Stimulated activated naive CD8-positive, alpha-beta T cell treated with anti-CD3 and anti-CD28 coated beads, Interleukin-15, amount 100 ng/mL, for 72 hours (primary cell): Measurements from ENCODE around the gene RHBDL1.

Experiments
- ATAC-seq: fragments of 150-1000 bp; cut with Tn5 transposase; 2 replicates; pipeline ENCODE4 v1.10.0; 2021; ENCODE audit warnings: mild to moderate bottlenecking, moderate library complexity
- DNase-seq, 2 donors: peaks; one replicate each; pipeline ENCODE4 v3.0.0; 2021 to 2022
- H3K27ac Mint-ChIP-seq, 2 donors: one replicate each; pipeline ENCODE4 v1.8.0; 2022; ENCODE audit warnings: mild to moderate bottlenecking in 2 of 2, mixed read lengths in 2 of 2, moderate library complexity in 2 of 2
- H3K27me3 Mint-ChIP-seq: one replicate; pipeline ENCODE4 v1.8.0; 2022; ENCODE audit warnings: mixed read lengths
- H3K4me1 Mint-ChIP-seq: one replicate; pipeline ENCODE4 v1.8.0; 2022; ENCODE audit warnings: mild to moderate bottlenecking, mixed read lengths
- H3K4me3 Mint-ChIP-seq, 2 donors: one replicate each; pipeline ENCODE4 v1.8.0; 2022; ENCODE audit warnings: mild to moderate bottlenecking in 2 of 2, mixed read lengths in 2 of 2, moderate library complexity in 1 of 2
- H3K9me3 Mint-ChIP-seq, 2 donors: one replicate each; pipeline ENCODE4 v1.8.0; 2022; ENCODE audit warnings: mixed read lengths in 2 of 2

Gene RHBDL1

DNA sequence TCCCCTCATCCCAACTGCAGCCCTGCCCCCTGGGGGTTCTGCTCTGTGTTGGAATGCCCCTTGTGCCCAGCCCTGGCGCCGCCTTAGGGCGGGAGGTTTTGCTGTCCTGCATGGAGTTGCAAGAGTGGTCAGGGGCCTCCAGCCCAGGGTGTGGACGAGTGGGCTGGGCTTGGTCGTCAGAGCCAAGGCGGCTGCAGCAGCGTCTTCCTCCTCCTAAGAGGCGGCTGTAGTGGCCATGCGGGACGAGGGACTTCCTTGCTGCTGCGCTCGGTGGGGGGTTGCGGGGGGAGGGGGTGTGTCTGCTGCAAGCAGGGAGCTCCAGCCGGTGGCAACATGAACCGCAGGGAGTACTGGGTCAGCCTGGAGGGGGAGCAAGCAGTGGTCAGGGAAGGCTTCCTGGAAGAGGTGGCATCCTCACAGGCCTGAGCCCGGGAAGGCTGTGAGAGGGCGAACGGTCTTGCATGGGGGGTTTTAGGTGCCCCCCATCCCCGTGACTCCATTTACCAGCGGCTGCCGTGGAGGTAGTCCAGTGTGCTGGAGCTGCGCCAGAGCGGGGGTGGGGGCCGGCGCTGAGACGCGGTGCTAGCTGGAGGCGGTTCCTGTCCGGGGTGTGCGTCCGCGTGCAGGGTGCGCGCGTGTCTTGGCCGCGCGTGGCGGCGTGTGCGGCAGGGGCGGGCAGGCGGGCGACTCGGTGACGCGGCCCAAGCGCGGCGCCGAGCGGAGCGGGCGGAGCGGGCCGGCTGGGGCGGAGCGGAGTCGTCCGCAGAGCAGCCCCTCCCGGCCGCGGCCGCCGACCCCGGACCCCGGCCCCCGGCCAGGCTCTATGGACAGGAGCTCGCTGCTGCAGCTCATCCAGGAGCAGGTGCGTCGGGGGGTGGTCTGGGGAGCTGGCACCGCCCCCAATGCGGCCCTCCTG lies at the start of gene RHBDL1:
TSS of gene RHBDL1 (plus strand) at position 704 of the 916 bp plus-strand sequence. CDS start at position 824, 120 bp downstream.
- H3K4me3 Mint-ChIP-seq, result peak within 1 kb of the TSS; percentile 15 to 61
- H3K27me3 Mint-ChIP-seq, result peaks cover 19% of the 10 kb centered on the region
- H3K27ac Mint-ChIP-seq, result no peak within 1 kb of the TSS
- no peaks in the 10 kb centered on the region for H3K9me3 Mint-ChIP-seq
- peaks cover 20% of the 10 kb centered on the region for H3K4me1 Mint-ChIP-seq
- ATAC-seq, result no peak
- DNase-seq, result no peak

DNA sequence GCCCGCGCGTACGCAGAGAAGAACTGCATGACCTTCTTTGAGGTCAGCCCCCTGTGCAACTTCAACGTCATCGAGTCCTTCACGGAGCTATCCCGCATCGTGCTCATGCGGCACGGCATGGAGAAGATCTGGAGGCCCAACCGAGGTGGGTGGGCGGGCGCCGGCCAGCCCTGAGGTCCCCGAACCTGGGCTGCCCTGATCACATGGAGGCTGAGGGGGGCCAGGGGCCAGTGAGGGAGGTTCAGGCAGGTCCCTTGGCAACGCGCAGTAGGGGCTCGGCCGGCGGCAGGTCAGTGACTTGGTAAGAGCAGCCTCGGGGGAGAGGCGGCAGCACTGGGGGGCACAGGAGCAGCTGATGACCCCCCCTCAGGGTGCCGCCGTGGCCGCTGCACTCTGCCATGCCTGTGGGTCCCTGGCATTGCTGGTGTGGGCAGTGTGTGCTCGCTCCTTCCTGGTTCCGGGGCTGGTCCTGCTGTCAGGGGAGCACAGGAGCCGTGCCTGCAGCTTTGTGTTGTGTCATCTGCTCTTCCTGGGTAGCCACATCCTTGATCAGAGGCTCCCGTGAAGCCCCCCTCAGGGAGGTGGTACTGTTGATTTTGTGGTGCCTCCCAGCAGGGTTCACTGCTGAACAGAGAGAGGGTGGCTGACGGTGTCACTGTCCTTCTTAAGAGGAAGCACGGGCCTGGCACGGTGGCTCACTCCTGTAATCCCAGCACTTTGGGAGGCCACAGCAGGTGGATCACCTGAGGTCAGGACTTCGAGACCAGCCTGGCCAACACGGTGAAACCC lies 49.3 kb upstream of the RHBDL1 start:
- Mint-ChIP-seq H3K27ac (no peak overlapping the region), H3K4me1 (peaks cover 5% of the 10 kb centered on the region), H3K9me3 (no peaks in the 10 kb centered on the region), H3K27me3 (no peaks in the 10 kb centered on the region), H3K4me3 (no peak overlapping the region)
- DNase-seq (no peak), ATAC-seq (no peak)

DNA sequence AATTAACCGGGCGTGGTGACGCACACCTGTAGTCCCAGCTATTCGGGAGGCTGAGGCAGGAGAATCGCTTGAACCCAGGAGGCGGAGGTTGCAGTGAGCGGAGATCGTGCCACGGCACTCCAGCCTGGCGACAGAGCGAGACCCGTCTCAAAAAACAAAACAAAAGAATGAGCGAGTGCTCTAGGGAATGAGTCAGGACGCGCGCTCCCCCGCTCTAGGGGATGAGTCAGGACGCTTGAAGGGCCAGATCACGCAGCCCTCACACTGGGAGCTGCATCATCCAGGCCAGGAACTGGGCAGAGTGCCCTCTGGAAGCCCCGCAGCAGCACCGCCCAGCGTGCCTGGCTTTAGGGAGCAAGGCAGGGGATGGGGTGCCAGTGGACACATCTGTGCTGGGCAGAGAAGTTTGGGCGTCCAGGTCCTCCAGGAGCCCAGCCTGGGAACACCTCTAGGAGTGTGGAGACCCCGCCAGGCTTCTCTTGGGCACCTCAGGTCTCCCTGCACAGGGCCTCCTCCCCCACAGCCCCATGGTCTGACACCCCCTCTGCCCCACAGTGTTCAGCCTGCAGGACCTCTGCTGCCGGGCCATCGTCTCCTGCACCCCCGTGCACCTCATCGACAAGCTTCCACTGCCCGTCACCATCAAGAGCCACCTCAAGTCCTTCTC lies 48.6 kb upstream of the RHBDL1 start:
- ATAC-seq (no peak), DNase-seq (no peak)
- no peaks in the 10 kb centered on the region for H3K9me3 Mint-ChIP-seq
- no peak overlapping the region for H3K4me3 Mint-ChIP-seq
- no peaks in the 10 kb centered on the region for H3K27me3 Mint-ChIP-seq
- H3K4me1 Mint-ChIP-seq, result no peaks in the 10 kb centered on the region
- no peak overlapping the region for H3K27ac Mint-ChIP-seq

DNA sequence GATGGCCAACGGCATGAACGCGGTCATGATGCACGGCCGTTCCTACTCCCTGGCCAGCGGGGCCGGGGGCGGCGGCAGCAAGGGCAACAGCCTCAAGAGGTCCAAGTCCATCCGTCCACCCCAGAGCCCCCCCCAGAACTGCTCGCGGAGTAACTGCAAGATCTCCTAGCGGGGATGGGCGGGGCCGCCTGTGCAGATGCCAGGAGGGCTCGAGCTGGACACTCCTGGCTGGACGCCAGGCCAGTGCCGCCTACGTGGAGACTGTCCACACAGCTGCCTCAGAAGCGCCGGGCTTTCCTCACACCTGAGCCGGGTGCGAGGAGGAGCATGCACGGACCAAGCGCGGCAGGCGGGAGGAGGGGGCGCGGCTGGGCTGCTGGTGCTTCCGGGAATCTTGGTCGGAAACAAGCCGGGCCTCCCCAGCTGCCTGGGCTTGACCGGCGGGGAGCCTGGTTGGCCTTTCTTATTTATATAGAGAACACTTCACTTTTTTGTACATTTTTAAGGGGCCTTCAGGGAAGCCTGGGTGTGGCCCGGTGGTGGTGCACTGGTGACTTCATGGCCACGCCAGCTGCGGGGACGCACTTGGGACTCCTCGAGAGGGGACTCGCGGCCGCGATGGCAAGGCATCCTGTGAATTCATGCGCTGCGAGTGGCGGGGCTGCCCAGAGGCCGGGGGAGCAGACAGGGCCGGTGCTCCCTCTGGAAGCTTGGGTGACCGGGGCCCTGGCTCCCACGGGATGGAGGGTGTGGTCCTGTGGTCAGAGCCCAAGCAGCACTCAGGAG lies 47.8 kb upstream of the RHBDL1 start:
- H3K4me1 Mint-ChIP-seq, result no peaks in the 10 kb centered on the region
- no peak for ATAC-seq

DNA sequence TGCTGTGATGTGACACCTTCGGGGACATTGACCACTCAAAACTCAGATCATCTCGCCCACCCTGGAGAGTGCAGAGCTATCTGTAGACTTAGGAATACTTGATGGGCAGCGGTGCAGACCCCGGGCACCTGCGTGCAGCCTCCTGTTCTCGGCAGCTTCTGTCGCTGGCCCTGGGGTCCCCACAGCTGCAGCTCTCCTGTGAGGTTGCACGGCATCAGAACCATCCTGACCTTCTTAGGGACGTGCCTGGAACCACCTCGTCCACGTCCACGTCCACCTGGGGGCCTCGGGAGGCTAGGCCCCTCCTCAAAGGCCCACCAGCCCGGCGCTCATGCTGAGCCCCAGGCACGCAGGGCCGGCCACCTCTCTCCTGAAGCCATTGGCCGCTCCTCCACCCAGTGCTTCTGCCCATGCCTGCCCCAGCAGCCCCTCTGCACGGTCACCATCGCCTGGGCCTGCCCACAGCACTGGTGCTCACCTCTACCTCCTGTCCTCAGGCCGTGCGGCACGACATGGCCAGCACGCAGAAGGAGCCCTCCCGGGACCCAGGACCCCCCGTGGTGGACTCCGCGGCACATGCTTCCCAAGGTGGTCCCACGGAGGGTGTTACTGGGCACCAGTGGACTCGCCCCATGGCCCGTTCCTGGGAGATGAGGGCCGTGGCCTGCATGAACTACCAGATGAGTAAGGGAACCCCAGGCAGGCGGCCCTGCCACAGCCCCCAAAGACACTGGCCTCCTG lies 47.0 kb upstream of the RHBDL1 start:
- Mint-ChIP-seq H3K27me3 (no peaks in the 10 kb centered on the region), H3K9me3 (no peaks in the 10 kb centered on the region), H3K27ac (peak overlapping the region in 1 of 2 donors; percentile 27), H3K4me1 (no peaks in the 10 kb centered on the region), H3K4me3 (no peak overlapping the region)
- DNase-seq (no peak), ATAC-seq (no peak)

More for the DNA sequence above, 47.8 kb upstream of the RHBDL1 start:
- Mint-ChIP-seq H3K9me3 (no peaks in the 10 kb centered on the region), H3K27me3 (no peaks in the 10 kb centered on the region), H3K4me3 (no peak overlapping the region), H3K27ac (peak overlapping the region in 1 of 2 donors; percentile 80)
- DNase-seq, result no peak

DNA sequence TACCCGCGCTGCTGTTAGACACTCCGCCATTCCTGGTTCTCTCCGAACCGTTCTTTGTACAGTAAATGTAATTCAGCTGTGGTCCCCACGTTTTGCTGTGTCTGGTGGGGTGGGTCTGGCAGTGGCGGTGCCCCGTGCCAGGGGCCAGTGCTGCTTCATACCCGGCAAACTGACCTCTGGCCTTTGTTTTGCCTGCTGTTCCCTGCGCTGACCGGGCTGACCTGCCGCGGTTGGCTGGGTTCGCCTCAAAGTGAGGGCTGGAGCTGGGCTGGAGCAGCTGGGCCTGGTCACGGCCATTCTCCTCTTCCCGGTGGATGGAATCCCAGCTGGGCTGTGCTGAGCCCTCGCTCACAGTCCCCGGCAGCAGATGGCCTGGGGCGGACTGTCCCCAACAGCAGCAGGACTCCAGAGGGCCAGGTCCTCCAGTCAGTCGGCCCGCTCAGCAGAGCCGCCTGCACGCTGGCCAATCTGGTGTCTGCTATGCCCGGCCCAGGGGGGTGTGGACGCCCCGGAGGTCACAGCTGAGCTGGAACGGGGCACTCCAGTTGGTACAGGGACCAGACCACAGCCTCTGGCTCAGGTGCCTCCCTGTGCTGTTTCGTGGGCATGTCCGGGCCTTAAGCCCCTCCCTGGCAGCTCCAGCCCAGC lies 46.2 kb upstream of the RHBDL1 start:
- Mint-ChIP-seq H3K9me3 (no peaks in the 10 kb centered on the region), H3K4me1 (peaks cover 3% of the 10 kb centered on the region), H3K27me3 (no peaks in the 10 kb centered on the region), H3K27ac (no peak overlapping the region), H3K4me3 (no peak overlapping the region)
- no peak for DNase-seq
- ATAC-seq, result no peak

DNA sequence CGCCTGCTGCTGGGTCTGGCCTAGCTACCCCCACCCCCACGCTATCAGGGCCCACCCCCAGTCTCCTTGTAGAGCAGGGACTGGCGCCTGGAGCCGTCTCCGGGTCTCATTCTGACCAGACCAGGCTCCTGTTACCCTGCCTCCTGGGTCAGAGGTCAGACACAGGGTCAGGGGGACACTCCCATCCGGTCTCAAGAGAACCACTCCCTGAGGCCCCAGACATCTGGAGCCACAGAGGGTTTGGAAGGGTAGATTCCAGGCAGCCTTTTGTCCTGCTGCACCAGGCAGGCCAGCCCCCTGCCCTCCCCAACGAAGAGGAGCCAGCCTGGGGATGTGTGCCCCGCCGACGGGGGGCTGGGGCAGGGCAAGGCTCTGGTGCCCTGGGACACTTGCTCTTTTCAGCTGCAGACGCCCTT lies 45.6 kb upstream of the RHBDL1 start:
- no peak overlapping the region for H3K27ac Mint-ChIP-seq

DNA sequence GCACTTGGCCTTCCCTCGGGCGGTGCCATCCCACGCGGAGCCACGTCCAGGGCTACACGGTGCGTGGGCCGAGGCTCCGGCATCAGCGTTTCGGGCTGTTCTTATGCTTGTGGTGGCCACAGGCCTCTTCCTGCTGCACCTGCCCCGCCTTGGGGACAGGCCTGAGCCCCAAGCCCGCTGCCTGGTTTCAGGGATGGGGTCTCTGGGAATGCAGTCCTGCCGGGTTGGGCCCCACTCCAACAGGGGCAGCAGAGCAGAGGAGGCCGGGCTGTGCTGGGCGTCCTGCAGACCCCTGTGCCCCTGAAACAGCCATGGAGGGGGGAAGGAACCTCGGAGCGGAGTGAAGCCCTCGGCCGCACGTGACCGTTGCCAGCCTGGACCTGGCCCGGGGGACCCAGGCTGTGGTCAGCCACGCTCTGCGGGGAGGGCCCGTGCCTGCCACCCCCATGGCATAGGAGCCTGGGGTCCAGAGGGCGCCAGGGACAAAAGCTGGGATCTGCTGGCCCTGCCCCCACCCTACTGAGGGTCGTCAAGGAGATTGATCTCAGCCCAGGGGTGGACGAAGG lies 45.1 kb upstream of the RHBDL1 start:
- Mint-ChIP-seq H3K4me3 (no peak overlapping the region), H3K27me3 (no peaks in the 10 kb centered on the region), H3K9me3 (no peaks in the 10 kb centered on the region), H3K4me1 (peaks cover 12% of the 10 kb centered on the region), H3K27ac (no peak overlapping the region)
- ATAC-seq (no peak), DNase-seq (no peak)

More for the DNA sequence above, 45.6 kb upstream of the RHBDL1 start:
- Mint-ChIP-seq H3K27me3 (no peaks in the 10 kb centered on the region), H3K4me3 (no peak overlapping the region), H3K4me1 (peaks cover 8% of the 10 kb centered on the region), H3K9me3 (no peaks in the 10 kb centered on the region)
- ATAC-seq (no peak), DNase-seq (no peak)

DNA sequence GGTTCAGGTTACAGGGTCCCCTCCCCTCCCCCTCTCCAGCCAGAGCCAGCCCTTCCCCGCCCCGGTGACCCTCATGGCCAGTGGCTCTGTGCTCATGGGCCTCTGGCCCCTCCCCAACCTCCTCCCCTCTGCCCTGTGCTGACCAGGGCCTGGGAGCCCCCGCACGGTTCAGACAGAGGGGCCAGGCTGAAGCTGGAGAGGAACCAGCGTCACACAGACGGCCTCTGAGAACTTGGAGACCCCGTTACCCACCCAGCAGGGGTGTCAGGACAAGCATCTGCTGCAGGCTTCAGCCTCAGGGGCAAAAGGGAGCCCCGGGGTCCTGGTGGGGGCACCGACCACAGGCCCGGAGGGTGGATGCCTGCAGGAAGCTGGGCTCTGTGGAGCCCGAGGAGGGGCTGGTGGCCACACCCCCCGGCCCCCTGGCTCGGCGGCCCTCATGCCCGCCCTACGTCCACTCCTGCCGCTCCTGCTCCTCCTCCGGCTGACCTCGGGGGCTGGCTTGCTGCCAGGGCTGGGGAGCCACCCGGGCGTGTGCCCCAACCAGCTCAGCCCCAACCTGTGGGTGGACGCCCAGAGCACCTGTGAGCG lies 44.6 kb upstream of the RHBDL1 start, which contains the start of gene WFIKKN1:
TSS of gene WFIKKN1 (plus strand) at position 171 of the 591 bp plus-strand sequence. CDS start at position 440, 269 bp downstream.
- H3K9me3 Mint-ChIP-seq, result no peaks in the 10 kb centered on the region
- H3K27ac Mint-ChIP-seq, result no peak within 1 kb of the TSS
- no peak within 1 kb of the TSS for H3K4me3 Mint-ChIP-seq
- no peaks in the 10 kb centered on the region for H3K27me3 Mint-ChIP-seq
- no peak for DNase-seq
- peaks cover 12% of the 10 kb centered on the region for H3K4me1 Mint-ChIP-seq
- ATAC-seq, result peak; percentile 4

DNA sequence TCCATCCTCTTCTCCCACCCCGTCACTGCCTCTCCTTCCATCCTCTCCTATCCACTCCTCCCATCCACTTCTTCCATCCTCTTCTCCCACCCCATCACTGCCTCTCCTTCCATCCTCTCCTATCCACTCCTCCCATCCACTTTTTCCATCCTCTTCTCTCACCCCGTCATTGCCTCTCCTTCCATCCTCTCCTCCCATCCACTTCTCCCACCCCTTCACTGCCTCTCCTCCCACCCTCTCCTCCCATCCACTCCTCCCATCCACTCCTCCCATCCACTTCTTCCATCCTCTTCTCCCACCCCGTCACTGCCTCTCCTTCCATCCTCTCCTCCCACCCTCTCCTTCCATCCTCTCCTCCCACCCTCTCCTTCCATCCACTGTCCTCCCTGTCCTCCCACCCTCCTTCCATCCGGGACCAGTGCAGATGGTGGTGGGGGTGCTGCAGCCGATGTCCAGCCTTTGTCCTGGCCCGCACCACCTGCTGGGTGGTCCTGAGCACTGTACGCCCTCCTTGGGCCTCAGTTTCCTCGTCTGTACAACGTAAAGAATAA lies 43.6 kb upstream of the RHBDL1 start:
- ATAC-seq (no peak), DNase-seq (no peak)
- Mint-ChIP-seq H3K9me3 (no peaks in the 10 kb centered on the region), H3K4me1 (peaks cover 20% of the 10 kb centered on the region), H3K27me3 (peaks cover 6% of the 10 kb centered on the region), H3K4me3 (no peak overlapping the region), H3K27ac (no peak overlapping the region)

DNA sequence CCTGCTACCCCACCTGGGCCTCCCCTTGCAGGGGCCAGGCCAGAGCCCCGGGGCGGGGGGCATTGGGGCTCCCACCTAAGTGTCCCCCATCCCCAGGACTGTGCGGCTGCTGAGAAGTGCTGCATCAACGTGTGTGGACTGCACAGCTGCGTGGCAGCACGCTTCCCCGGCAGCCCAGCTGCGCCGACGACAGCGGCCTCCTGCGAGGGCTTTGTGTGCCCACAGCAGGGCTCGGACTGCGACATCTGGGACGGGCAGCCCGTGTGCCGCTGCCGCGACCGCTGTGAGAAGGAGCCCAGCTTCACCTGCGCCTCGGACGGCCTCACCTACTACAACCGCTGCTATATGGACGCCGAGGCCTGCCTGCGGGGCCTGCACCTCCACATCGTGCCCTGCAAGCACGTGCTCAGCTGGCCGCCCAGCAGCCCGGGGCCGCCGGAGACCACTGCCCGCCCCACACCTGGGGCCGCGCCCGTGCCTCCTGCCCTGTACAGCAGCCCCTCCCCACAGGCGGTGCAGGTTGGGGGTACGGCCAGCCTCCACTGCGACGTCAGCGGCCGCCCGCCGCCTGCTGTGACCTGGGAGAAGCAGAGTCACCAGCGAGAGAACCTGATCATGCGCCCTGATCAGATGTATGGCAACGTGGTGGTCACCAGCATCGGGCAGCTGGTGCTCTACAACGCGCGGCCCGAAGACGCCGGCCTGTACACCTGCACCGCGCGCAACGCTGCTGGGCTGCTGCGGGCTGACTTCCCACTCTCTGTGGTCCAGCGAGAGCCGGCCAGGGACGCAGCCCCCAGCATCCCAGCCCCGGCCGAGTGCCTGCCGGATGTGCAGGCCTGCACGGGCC lies 42.8 kb upstream of the RHBDL1 start:
- ATAC-seq, result no peak
- Mint-ChIP-seq H3K4me3 (no peak overlapping the region), H3K4me1 (peaks cover 25% of the 10 kb centered on the region), H3K27me3 (peaks cover 7% of the 10 kb centered on the region), H3K27ac (no peak overlapping the region), H3K9me3 (no peaks in the 10 kb centered on the region)
- DNase-seq, result no peak

DNA sequence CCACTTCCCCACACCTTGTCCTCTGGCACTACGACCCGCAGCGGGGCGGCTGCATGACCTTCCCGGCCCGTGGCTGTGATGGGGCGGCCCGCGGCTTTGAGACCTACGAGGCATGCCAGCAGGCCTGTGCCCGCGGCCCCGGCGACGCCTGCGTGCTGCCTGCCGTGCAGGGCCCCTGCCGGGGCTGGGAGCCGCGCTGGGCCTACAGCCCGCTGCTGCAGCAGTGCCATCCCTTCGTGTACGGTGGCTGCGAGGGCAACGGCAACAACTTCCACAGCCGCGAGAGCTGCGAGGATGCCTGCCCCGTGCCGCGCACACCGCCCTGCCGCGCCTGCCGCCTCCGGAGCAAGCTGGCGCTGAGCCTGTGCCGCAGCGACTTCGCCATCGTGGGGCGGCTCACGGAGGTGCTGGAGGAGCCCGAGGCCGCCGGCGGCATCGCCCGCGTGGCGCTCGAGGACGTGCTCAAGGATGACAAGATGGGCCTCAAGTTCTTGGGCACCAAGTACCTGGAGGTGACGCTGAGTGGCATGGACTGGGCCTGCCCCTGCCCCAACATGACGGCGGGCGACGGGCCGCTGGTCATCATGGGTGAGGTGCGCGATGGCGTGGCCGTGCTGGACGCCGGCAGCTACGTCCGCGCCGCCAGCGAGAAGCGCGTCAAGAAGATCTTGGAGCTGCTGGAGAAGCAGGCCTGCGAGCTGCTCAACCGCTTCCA lies 42.0 kb upstream of the RHBDL1 start:
- H3K27ac Mint-ChIP-seq, result no peak overlapping the region
- H3K9me3 Mint-ChIP-seq, result no peaks in the 10 kb centered on the region
- H3K4me3 Mint-ChIP-seq, result no peak overlapping the region
- ATAC-seq (no peak), DNase-seq (no peak)
- peaks cover 29% of the 10 kb centered on the region for H3K4me1 Mint-ChIP-seq
- H3K27me3 Mint-ChIP-seq, result peaks cover 7% of the 10 kb centered on the region
